GM19328 (cell line): ENCODE results near the gene GTF2IRD2.
"Not testable (repeated sequence)": the region's sequence is repeated elsewhere in the genome, so short reads cannot be mapped to it uniquely, and the experiment has no call there.

ENCODE experiments used
- ATAC-seq: cut with Tn5 transposase; IDR thresholded peaks from one replicate; pipeline ENCODE4 v1.9.1; 2021; ENCODE audit warnings: mild to moderate bottlenecking, moderate library complexity; ENCODE audit not compliant: unreplicated experiment

GTF2IRD2 gene

DNA sequence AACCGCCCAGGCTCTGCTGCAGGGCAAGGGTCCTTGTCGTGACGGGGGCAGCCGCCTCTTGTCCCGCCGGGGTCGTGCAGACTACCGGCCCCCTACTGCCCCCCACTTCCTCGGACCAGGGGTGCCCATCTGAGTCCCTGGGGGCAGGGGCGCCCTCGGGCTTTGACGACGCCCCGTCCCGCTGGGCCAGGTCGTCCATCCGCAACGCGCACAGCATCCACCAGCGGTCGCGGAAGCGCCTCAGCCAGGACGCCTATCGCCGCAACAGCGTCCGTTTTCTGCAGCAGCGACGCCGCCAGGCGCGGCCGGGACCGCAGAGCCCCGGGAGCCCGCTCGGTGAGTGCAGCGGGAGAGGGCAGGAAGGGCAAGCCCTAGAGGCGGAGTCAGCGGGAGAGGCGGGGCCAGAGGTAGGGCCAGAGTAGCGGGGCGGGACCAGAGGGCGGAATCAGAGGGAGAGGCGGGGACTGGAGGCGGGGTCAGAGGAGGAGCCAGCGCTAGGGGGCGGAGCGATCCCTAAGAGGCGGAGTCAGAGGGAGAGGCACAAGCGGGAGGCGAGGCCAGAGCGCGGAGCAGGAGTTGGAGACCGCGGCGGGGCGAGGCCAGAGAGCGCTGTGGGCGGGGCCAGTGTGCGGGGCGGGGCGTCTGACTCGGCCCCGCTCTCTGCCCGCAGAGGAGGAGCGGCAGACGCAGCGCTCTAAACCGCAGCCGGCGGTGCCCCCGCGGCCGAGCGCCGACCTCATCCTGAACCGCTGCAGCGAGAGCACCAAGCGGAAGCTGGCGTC is 62.8 kb downstream of the GTF2IRD2 start:
- ATAC-seq = peak; percentile 94

DNA sequence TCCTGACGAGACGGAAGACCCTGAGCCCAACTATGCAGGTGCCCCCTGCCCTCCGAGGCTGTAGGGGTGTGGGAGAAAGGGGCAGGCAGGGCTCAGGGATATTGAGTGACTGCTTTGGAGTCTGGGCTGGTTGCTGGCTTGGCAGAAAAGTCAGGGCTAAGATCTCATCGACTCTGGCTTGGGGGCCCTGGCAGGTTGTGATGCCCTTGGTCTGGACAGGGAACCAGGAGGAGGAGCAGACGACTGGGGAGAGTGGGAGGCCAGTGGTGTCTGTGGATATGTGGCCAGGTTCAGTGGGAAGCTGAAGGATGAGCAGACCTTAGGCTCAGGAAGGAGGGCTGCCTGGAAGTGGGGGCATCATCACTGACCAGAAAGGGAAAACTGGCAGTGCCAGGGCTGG is 67.8 kb downstream of the GTF2IRD2 start:
- ATAC-seq = not testable (repeated sequence)

DNA sequence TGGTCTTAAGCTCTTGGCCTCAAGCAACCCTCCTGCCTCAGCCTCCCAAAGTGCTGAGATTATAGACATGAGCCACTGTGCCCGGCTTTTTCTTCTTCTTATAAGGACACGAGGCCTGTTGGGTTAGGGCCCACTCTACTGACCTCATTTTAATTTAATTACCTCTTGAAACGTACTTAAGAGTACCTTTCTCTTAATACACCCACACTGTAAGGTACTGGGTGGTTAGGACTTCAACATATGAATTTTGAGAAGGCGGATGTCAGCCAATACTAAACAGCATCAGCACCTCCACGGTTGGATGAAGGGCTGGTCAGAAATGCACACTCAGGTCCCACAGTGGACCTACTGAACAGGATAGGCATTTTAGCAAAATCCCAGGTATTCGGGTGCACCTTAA is 69.7 kb downstream of the GTF2IRD2 start:
- ATAC-seq = not testable (repeated sequence)

DNA sequence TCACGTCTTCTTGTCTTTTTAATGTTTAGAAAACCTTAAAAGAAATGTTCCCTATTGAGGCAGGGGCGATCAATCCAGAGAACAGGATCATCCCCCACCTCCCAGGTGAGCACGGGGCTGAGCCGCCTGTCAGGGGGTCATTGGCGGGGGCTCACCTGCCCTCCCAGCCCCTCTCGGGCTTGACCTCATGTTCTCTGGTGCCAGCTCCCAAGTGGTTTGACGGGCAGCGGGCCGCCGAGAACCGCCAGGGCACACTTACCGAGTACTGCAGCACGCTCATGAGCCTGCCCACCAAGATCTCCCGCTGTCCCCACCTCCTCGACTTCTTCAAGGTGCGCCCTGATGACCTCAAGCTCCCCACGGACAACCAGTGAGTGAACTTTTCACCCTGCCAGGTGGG is 72.4 kb downstream of the GTF2IRD2 start:
- ATAC-seq = not testable (repeated sequence)

DNA sequence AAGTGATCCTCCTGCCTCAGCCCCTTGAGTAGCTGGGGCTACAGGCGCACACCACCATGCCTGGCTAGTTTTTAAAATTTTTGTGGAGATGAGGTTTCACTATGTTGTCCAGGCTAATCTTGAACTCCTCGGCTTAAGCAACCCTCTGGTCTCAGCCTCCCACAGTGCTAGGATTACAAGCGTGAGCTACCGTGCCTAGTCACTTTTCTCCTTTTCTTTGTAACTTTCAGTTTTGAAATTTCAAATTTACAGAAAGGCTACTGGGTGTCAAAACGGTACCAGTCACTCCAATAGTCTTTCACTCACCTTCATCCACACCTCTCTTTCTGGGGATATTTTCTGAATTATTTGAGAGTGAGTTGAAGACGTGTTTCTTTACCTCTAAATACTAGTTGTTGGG is 76.3 kb downstream of the GTF2IRD2 start:
- ATAC-seq = not testable (repeated sequence)

DNA sequence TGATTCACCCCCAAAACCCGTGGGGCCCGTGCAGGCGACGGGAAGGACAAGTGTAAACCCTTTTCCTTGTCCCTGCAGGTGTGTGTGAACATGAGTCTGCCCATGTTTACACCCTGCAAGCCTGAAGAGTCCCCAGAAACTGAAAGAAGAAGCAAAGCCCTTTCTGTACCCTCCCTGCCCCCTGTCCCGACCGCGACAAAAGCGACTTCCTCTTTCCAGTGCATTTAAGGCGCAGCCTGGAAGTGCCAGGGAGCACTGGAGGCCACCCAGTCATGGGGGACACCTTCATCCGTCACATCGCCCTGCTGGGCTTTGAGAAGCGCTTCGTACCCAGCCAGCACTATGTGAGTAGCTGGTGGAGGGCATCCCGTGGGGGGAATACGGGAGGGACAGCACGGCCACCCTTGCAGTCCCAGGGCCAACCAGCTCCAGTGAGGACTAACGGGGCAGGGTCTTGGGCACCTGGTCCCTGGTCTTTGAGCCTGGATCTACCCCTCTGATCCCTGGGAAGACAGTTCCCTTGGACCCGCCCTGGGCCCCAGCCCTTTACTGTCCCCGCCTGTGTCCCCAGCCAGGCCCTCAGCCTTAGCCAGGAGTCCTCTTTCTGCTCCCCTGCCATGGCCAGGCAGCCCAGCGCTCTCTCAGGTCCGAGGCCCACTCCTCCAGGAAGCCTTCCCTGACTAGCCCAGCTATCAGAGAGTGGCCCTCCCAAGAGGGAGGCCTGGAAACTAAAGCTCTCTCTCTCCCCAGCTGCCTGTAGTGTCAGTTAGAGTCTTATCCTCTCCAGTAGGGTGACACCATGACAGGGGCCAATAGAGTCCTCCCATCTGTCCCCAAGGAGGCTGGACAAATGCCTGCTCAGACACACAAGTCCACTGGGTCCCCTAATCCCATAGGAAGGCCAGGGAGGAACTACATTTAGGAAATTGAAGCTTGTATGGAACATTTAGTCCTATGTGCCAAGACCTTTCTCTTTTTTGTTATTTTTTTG is 77.3 kb downstream of the GTF2IRD2 start, which contains the start of gene NCF1:
Gene NCF1 (plus strand): TSS at position 252 of the 991 bp plus-strand sequence. CDS start 21 bp downstream, at position 273.
- peak; percentile 62 for ATAC-seq

DNA sequence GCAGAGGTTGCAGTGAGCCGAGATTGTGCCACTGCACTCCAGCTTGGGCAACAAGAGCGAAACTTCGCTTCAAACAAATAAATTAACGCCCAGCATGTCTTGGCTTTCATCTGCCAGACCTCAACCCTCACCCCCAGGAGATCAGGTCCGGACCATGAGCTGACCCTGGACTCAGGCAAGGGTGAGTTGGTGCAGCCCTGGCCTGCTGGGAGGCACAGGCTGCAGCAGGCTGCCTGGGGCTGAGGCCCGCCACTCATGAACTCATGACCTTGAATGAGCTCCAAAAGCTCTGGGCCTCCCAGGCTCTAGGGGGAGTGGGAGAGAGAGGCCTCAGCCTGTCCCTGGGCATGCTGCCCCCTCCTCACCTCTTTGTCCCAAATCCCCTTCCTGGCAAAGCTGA is 79.3 kb downstream of the GTF2IRD2 start:
- not testable (repeated sequence) for ATAC-seq

DNA sequence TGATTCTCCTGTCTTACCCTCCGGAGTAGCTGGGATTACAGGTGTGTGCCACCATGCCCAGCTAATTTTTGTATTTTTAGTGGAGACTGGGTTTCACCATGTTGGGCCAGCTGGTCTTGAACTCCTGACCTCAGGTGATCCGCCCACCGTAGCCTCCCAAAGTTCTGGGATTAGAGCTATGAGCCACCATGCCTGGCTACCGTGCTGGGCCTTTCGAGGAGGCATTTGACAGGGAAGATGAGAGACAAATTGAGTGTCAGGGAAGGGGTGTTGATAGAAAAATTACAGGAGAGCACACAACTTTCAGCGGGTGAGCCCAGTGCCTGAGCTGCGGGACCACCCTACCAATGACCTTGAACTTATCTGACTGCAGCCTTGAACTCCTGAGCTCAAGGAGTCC is 81.3 kb downstream of the GTF2IRD2 start:
- ATAC-seq = not testable (repeated sequence)

DNA sequence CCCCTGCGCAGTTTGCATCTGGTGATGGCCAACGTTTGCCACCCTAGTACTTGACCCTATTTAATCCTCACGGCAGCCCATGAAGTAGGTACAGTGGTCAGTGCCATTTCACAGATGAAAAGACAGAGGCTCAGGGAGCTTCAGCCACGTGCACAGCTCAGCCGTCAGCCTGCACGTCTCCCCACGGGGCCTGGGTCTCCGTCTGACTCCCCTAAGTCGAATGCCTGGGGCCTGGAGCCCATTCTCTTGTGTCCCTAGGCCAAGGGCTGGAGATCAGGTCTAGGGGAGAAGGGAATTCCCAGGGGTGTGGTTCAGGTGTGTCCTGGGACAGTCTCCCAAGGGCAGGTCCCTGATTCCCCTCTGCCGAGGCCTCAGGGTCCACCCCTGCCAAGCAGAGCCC is 84.4 kb downstream of the GTF2IRD2 start:
- not testable (repeated sequence) for ATAC-seq

DNA sequence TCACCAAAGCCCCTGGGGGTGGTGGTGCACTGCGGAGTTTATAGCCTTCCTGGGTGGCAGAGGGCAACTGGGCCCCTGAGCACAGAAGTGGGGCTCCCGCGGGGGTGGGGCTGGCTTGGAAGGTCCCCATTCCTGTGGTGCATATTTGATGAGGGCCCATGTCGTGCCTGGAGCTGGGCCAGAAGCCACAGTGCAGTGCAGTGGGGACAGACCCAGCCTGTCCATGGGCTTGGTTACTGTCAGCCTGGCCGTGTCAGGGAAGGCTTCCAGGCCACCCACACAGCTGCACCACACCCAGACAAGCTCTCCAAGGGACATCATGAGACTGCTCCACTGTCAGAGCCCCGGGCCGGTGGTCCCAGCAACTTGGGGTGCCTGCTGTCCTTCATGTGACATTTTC is 84.9 kb downstream of the GTF2IRD2 start:
- not testable (repeated sequence) for ATAC-seq

DNA sequence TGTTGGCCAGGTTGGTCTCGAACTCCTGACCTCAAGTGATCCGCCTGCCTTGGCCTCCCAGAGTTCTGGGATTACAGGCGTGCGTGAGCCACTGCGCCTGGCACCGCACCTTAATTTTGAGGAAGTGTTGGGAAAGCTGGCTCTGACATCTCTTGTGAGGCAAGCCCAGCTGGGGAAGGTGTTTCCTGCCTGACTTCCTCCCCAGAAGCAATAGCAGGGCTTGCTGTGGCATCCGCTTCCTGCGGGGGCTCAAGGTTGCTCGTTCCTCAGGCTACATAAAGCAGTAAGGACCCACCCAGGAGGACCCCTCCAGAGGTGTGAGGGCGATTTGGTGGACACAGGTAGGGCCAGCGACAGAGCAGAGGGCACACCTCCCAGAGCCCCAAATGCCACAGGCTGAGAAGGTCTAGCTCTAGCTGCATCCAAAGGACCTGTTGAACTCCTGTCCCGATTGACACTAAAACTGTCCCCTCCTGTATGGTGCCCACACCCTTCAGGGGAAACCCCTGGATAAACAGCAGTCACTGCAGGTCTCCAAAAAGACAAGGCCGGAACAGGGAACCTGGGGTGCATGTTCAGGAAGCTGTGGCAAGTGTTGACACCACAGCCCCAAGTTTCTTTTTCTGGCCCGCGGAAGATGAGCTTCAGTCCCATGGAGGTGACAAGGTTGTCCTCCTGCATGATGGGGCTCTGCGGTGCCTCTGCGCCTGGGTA is 86.0 kb downstream of the GTF2IRD2 start:
- ATAC-seq = not testable (repeated sequence)

DNA sequence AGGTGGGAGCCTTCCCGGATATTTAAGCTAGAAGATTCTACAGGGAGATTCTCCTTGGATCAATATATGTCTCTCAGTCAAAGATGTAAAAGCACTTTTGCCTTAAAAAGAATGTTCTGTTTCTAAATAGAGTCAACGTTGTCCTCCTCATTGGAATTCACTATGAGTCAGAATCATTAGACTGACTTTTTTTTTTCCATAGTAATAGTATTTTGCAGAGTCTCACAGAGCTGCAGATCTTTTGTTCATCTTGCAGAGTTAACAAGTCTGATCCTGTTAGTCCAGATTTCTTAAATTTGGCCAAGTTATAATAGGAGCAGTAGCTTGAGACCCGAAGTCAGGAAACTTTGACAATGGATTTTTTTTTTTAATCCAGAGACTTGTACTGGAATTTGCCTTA is 92.4 kb downstream of the GTF2IRD2 start:
- not testable (repeated sequence) for ATAC-seq

DNA sequence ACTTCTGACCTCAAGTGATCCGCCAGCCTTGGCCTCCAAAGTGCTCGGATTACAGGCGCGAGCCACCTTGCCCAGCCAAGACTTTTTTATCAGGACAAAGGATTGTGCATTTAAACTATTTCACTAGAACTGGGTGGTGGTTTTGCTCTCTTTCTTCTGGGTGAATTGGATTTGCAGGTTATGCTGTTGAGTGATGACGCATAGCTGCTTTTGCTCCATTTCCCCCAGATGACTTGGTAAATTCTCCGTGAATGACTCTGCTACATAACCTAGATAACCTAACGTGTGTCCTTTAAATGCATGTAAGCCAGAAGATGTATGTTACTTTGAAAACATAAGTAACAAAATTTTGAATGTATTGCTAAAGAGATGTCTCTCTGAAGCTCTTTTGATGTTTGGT is 93.1 kb downstream of the GTF2IRD2 start:
- not testable (repeated sequence) for ATAC-seq

DNA sequence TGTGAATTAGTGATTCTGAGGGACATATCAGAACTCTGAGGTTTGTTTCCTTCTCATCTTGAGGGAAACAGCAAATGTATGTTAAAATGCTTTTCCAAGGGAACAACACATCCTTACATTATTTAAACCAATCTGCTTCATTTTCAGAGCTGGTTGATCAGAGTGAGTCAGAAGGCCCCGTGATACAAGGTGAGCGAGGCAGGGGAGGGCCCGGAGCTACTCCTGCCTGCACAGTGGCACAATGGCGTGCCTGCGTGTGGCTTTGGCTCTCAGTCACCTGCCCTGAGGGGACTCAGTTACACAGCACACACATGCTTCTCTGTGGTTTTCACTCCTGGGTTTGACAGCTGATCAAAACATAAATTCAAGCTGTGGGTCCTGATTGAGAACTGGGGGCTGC is 94.7 kb downstream of the GTF2IRD2 start:
- not testable (repeated sequence) for ATAC-seq

DNA sequence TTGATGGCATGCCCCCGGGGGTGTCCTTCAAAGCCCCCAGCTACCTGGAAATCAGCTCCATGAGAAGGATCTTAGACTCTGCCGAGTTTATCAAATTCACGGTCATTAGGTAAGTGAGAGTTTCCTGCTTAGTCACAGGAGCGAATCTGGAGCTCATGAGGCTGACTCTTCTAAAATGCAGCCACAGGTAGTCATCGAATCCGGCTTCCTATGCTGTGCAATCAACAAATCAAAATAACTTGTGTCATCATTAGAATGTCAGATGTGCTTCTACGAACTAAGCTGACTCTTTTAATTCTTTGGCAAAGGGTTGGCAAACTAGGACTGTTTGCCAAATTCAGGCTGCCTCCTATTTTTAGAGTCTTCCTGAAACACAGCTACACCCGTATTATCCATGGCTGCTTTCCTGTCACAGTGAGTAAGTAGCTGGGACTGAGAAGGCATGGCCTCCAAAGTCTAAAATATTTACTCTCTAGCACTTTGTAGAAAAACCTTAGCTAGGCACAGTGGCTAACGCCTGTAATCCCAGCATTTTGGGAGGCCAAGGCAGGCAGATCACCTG is 97.4 kb downstream of the GTF2IRD2 start:
- not testable (repeated sequence) for ATAC-seq
